Measurements from ENCODE around the gene PDCD1. TPM values are rescaled to one million over a fixed set of nuclear protein-coding genes. Genes with fewer than 3 reads are reported as not detected.

The PDCD1 gene
- total and polyA plus RNA-seq, 2 of the 8 experiments (the other 6 are each of a cell fraction or from before 2014, with no cell fraction given), result 0.48 to 1.1 TPM

GRCh38 chr2:241857572-241858121 is 1.0 kb downstream of the PDCD1 start (continued):
- TF ChIP-seq ATF2 (IDR thresholded peaks at IDR 0.05; ENCODE audit: low read length) (no peak), POLR2AphosphoS5 (IDR thresholded peaks at IDR 0.05; ENCODE audit: low read depth, low read length) (no peak)

Measured in H1 (cell line).